ENCODE results near the gene LCE1B.

The LCE1B gene

GRCh38 chr1:152811671-152812070, at the start of gene LCE1B:
LCE1B (plus strand) TSS chr1:152811971; CDS start chr1:152812447, 476 bp downstream.
- no peaks in the 10 kb centered on the region for H3K27me3 ChIP-seq (ENCODE audit: control insufficient read depth in 1 of 2, insufficient read depth in 2 of 2, low read length in 2 of 2)
- no peak within 1 kb of the TSS for H3K27ac ChIP-seq (ENCODE audit: low read length)
- H3K4me3 ChIP-seq (ENCODE audit: low read length in 2 of 2), result no peak within 1 kb of the TSS
- H3K4me1 ChIP-seq (ENCODE audit: control insufficient read depth, insufficient read depth, low read length), result no peaks in the 10 kb centered on the region
- no peaks in the 10 kb centered on the region for H3K9me3 ChIP-seq (ENCODE audit: control insufficient read depth in 2 of 2, low read length in 2 of 2)
- no peaks in the 10 kb centered on the region for H3K36me3 ChIP-seq (ENCODE audit: control insufficient read depth in 2 of 2, insufficient read depth in 2 of 2, low read length in 2 of 2)
- H3K9ac ChIP-seq (ENCODE audit: low read length in 2 of 2), result no peak within 1 kb of the TSS

- no peaks in the 10 kb centered on the region for H3K4me1 ChIP-seq (ENCODE audit: control insufficient read depth, insufficient read depth, low read length)
- H3K9ac ChIP-seq (ENCODE audit: low read length in 2 of 2), result no peak overlapping the region
- H3K36me3 ChIP-seq (ENCODE audit: control insufficient read depth in 2 of 2, insufficient read depth in 2 of 2, low read length in 2 of 2), result no peaks in the 10 kb centered on the region
- no peak overlapping the region for H3K27ac ChIP-seq (ENCODE audit: low read length)
- no peaks in the 10 kb centered on the region for H3K27me3 ChIP-seq (ENCODE audit: control insufficient read depth in 1 of 2, insufficient read depth in 2 of 2, low read length in 2 of 2)
- peaks cover 0 to 3% of the 10 kb centered on the region in 2 donors for H3K9me3 ChIP-seq (ENCODE audit: control insufficient read depth in 2 of 2, low read length in 2 of 2)
- H3K4me3 ChIP-seq (ENCODE audit: low read length in 2 of 2), result no peak overlapping the region
Measured at GRCh38 chr1:152768847-152769533, 42.8 kb upstream of the LCE1B start.

- Histone ChIP-seq H3K4me1 (ENCODE audit: control insufficient read depth, insufficient read depth, low read length) (no peaks in the 10 kb centered on the region), H3K9me3 (ENCODE audit: control insufficient read depth in 2 of 2, low read length in 2 of 2) (peaks cover 0 to 3% of the 10 kb centered on the region in 2 donors), H3K27ac (ENCODE audit: low read length) (no peak overlapping the region), H3K36me3 (ENCODE audit: control insufficient read depth in 2 of 2, insufficient read depth in 2 of 2, low read length in 2 of 2) (no peaks in the 10 kb centered on the region), H3K4me3 (ENCODE audit: low read length in 2 of 2) (no peak overlapping the region), H3K27me3 (ENCODE audit: control insufficient read depth in 1 of 2, insufficient read depth in 2 of 2, low read length in 2 of 2) (no peaks in the 10 kb centered on the region), H3K9ac (ENCODE audit: low read length in 2 of 2) (no peak overlapping the region)
Measured at GRCh38 chr1:152770411-152770810, 41.4 kb upstream of the LCE1B start.

GRCh38 chr1:152774875-152775274, 36.9 kb upstream of the LCE1B start, which contains the start of gene LCE1F:
LCE1F (plus strand) TSS chr1:152775140; CDS start chr1:152776372, 1,232 bp downstream.
- H3K27ac ChIP-seq (ENCODE audit: low read length), result no peak within 1 kb of the TSS
- H3K36me3 ChIP-seq (ENCODE audit: control insufficient read depth in 2 of 2, insufficient read depth in 2 of 2, low read length in 2 of 2), result no peaks in the 10 kb centered on the region
- H3K4me1 ChIP-seq (ENCODE audit: control insufficient read depth, insufficient read depth, low read length), result no peaks in the 10 kb centered on the region
- H3K9ac ChIP-seq (ENCODE audit: low read length in 2 of 2), result no peak within 1 kb of the TSS
- no peaks in the 10 kb centered on the region for H3K27me3 ChIP-seq (ENCODE audit: control insufficient read depth in 1 of 2, insufficient read depth in 2 of 2, low read length in 2 of 2)
- no peak within 1 kb of the TSS for H3K4me3 ChIP-seq (ENCODE audit: low read length in 2 of 2)
- H3K9me3 ChIP-seq (ENCODE audit: control insufficient read depth in 2 of 2, low read length in 2 of 2), result no peaks in the 10 kb centered on the region

GRCh38 chr1:152776361-152776760, 35.4 kb upstream of the LCE1B start:
- no peaks in the 10 kb centered on the region for H3K9me3 ChIP-seq (ENCODE audit: control insufficient read depth in 2 of 2, low read length in 2 of 2)
- no peak overlapping the region for H3K27ac ChIP-seq (ENCODE audit: low read length)
- H3K9ac ChIP-seq (ENCODE audit: low read length in 2 of 2), result no peak overlapping the region
- no peak overlapping the region for H3K4me3 ChIP-seq (ENCODE audit: low read length in 2 of 2)
- no peaks in the 10 kb centered on the region for H3K27me3 ChIP-seq (ENCODE audit: control insufficient read depth in 1 of 2, insufficient read depth in 2 of 2, low read length in 2 of 2)
- no peaks in the 10 kb centered on the region for H3K36me3 ChIP-seq (ENCODE audit: control insufficient read depth in 2 of 2, insufficient read depth in 2 of 2, low read length in 2 of 2)
- H3K4me1 ChIP-seq (ENCODE audit: control insufficient read depth, insufficient read depth, low read length), result no peaks in the 10 kb centered on the region

GRCh38 chr1:152777510-152778137, 34.1 kb upstream of the LCE1B start:
- no peaks in the 10 kb centered on the region for H3K9me3 ChIP-seq (ENCODE audit: control insufficient read depth in 2 of 2, low read length in 2 of 2)
- no peak overlapping the region for H3K4me3 ChIP-seq (ENCODE audit: low read length in 2 of 2)
- no peaks in the 10 kb centered on the region for H3K27me3 ChIP-seq (ENCODE audit: control insufficient read depth in 1 of 2, insufficient read depth in 2 of 2, low read length in 2 of 2)
- H3K36me3 ChIP-seq (ENCODE audit: control insufficient read depth in 2 of 2, insufficient read depth in 2 of 2, low read length in 2 of 2), result no peaks in the 10 kb centered on the region
- no peaks in the 10 kb centered on the region for H3K4me1 ChIP-seq (ENCODE audit: control insufficient read depth, insufficient read depth, low read length)
- H3K9ac ChIP-seq (ENCODE audit: low read length in 2 of 2), result no peak overlapping the region
- H3K27ac ChIP-seq (ENCODE audit: low read length), result no peak overlapping the region

- Histone ChIP-seq H3K27ac (ENCODE audit: low read length) (no peak overlapping the region), H3K4me3 (ENCODE audit: low read length in 2 of 2) (no peak overlapping the region), H3K9me3 (ENCODE audit: control insufficient read depth in 2 of 2, low read length in 2 of 2) (no peaks in the 10 kb centered on the region), H3K9ac (ENCODE audit: low read length in 2 of 2) (no peak overlapping the region), H3K4me1 (ENCODE audit: control insufficient read depth, insufficient read depth, low read length) (no peaks in the 10 kb centered on the region), H3K36me3 (ENCODE audit: control insufficient read depth in 2 of 2, insufficient read depth in 2 of 2, low read length in 2 of 2) (no peaks in the 10 kb centered on the region), H3K27me3 (ENCODE audit: control insufficient read depth in 1 of 2, insufficient read depth in 2 of 2, low read length in 2 of 2) (no peaks in the 10 kb centered on the region)
Measured at GRCh38 chr1:152783095-152783494, 28.7 kb upstream of the LCE1B start.

GRCh38 chr1:152786077-152786476, 25.7 kb upstream of the LCE1B start, which contains the start of gene LCE1E:
LCE1E (plus strand) TSS chr1:152786257; CDS start chr1:152787300, 1,043 bp downstream.
- H3K9ac ChIP-seq (ENCODE audit: low read length in 2 of 2), result no peak within 1 kb of the TSS
- H3K9me3 ChIP-seq (ENCODE audit: control insufficient read depth in 2 of 2, low read length in 2 of 2), result no peaks in the 10 kb centered on the region
- no peaks in the 10 kb centered on the region for H3K36me3 ChIP-seq (ENCODE audit: control insufficient read depth in 2 of 2, insufficient read depth in 2 of 2, low read length in 2 of 2)
- H3K4me1 ChIP-seq (ENCODE audit: control insufficient read depth, insufficient read depth, low read length), result no peaks in the 10 kb centered on the region
- H3K27ac ChIP-seq (ENCODE audit: low read length), result no peak within 1 kb of the TSS
- H3K27me3 ChIP-seq (ENCODE audit: control insufficient read depth in 1 of 2, insufficient read depth in 2 of 2, low read length in 2 of 2), result no peaks in the 10 kb centered on the region
- no peak within 1 kb of the TSS for H3K4me3 ChIP-seq (ENCODE audit: low read length in 2 of 2)

GRCh38 chr1:152795686-152796085, 16.1 kb upstream of the LCE1B start:
- H3K9me3 ChIP-seq (ENCODE audit: control insufficient read depth in 2 of 2, low read length in 2 of 2), result no peaks in the 10 kb centered on the region
- H3K9ac ChIP-seq (ENCODE audit: low read length in 2 of 2), result no peak overlapping the region

GRCh38 chr1:152796421-152796820, 15.3 kb upstream of the LCE1B start, which contains the start of gene LCE1D:
LCE1D (plus strand) TSS chr1:152796721; CDS start chr1:152797795, 1,074 bp downstream.
- no peaks in the 10 kb centered on the region for H3K4me1 ChIP-seq (ENCODE audit: control insufficient read depth, insufficient read depth, low read length)
- no peak within 1 kb of the TSS for H3K4me3 ChIP-seq (ENCODE audit: low read length in 2 of 2)
- H3K9me3 ChIP-seq (ENCODE audit: control insufficient read depth in 2 of 2, low read length in 2 of 2), result no peaks in the 10 kb centered on the region
- no peaks in the 10 kb centered on the region for H3K36me3 ChIP-seq (ENCODE audit: control insufficient read depth in 2 of 2, insufficient read depth in 2 of 2, low read length in 2 of 2)
- H3K27me3 ChIP-seq (ENCODE audit: control insufficient read depth in 1 of 2, insufficient read depth in 2 of 2, low read length in 2 of 2), result no peaks in the 10 kb centered on the region
- no peak within 1 kb of the TSS for H3K9ac ChIP-seq (ENCODE audit: low read length in 2 of 2)
- H3K27ac ChIP-seq (ENCODE audit: low read length), result no peak within 1 kb of the TSS

More at GRCh38 chr1:152795686-152796085, 16.1 kb upstream of the LCE1B start:
- Histone ChIP-seq H3K4me3 (ENCODE audit: low read length in 2 of 2) (no peak overlapping the region), H3K27ac (ENCODE audit: low read length) (no peak overlapping the region), H3K36me3 (ENCODE audit: control insufficient read depth in 2 of 2, insufficient read depth in 2 of 2, low read length in 2 of 2) (no peaks in the 10 kb centered on the region), H3K4me1 (ENCODE audit: control insufficient read depth, insufficient read depth, low read length) (no peaks in the 10 kb centered on the region), H3K27me3 (ENCODE audit: control insufficient read depth in 1 of 2, insufficient read depth in 2 of 2, low read length in 2 of 2) (no peaks in the 10 kb centered on the region)

- H3K4me1 ChIP-seq (ENCODE audit: control insufficient read depth, insufficient read depth, low read length), result no peaks in the 10 kb centered on the region
- no peaks in the 10 kb centered on the region for H3K27me3 ChIP-seq (ENCODE audit: control insufficient read depth in 1 of 2, insufficient read depth in 2 of 2, low read length in 2 of 2)
- H3K27ac ChIP-seq (ENCODE audit: low read length), result no peak overlapping the region
- H3K36me3 ChIP-seq (ENCODE audit: control insufficient read depth in 2 of 2, insufficient read depth in 2 of 2, low read length in 2 of 2), result no peaks in the 10 kb centered on the region
- H3K9me3 ChIP-seq (ENCODE audit: control insufficient read depth in 2 of 2, low read length in 2 of 2), result no peaks in the 10 kb centered on the region
- no peak overlapping the region for H3K4me3 ChIP-seq (ENCODE audit: low read length in 2 of 2)
- H3K9ac ChIP-seq (ENCODE audit: low read length in 2 of 2), result no peak overlapping the region
Measured at GRCh38 chr1:152801333-152801732, 10.4 kb upstream of the LCE1B start.

Data from stomach smooth muscle (tissue), 2 donors.